ENCODE results near the gene RCSD1.

Gene RCSD1

DNA sequence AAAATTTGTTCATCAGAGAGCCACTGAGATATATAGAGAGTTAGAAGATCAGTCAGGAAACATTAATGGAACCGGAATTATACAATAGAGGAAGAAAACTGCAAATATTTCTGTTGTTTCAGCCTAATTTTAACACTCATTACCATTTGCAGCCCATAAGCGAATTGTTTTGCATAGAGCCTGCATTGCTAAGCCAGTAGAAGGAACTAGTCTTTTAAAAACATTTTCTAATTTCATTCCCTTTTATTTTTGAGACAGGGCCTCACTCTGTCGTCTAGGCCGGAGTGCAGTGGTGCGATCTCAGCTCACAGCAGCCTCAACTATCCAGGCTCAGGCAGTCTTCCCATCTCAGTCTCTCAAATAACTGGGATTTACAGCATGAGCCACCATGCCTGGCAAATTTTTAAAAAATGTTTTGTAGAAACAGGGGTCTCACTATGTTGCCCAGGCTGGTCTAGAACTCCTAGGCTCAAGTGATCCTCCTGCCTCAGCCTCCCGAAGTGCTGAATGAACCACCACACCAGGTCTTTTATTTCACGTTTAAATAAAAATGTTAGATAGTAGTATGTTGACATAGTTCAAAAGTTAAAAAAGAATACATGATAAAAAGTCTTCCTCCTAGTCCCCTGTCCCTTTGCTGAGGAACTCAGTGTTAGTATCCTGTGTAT lies 117.1 kb downstream of the RCSD1 start:
- no peak for DNase-seq (ENCODE audit: low read depth)

DNA sequence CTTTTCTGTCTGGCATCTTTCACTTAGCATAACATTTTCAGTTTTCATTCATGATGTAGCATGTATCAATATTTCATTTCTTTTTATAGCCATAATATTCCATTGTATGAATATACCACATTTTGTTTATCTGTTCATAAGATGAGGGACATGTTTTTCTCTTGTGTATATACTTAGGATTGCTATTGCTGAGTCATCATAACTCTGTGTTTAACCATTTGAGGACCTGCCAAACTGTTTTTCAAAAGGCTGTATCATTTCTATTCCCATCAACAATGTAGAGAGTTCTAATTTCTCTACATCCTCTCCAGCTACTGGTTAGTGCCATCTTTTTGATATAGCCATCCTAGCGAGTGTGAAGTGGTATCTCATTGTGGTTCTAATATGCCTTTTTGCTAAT lies 118.0 kb downstream of the RCSD1 start:
- DNase-seq (ENCODE audit: low read depth): no peak

DNA sequence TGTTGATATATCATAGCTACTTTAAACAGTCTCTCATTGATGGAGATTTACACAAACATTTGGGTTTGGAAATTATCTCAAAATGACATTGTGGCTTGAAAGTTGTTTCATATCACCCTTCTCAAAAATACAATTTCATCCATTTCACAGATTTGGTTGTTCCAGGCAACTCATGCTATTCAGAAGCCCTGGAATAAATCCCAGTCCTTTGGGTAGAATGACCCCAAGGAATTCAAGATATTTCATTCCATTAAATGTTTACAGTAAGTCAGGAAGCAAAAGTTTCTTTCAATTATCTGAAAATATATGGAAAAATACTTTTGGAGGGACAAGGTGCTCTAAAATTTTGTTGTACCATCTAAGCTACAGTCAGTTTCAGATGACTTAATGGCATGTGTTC lies 118.9 kb downstream of the RCSD1 start:
- no peak for DNase-seq (ENCODE audit: low read depth)

GRCh38 chr1:167749741-167750140 lies 119.7 kb downstream of the RCSD1 start:
- no peak for DNase-seq (ENCODE audit: low read depth)

GRCh38 chr1:167750641-167751040 lies 120.6 kb downstream of the RCSD1 start:
- DNase-seq (ENCODE audit: low read depth): no peak

DNA sequence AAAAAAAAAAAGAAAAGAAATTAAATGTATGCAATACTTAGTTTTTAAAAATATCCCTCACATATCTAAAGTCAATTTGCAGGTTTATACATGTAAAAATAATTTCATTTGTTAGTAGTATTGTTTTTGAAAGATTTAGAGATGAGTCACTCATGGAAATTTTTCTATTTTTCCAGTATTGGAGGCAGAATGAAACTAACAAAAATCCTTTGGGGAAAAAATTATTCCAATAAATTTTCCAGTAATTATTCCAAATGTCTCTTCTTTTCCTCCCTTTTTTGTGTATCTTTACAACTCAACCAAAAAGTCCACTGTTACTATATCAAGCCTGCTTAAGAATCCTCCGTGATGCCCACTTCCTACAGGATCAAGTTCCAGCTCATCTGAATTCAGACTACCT lies 121.6 kb downstream of the RCSD1 start:
- no peak for DNase-seq (ENCODE audit: low read depth)

- DNase-seq (ENCODE audit: low read depth): no peak
Observed at GRCh38 chr1:167752219-167752985, 122.4 kb downstream of the RCSD1 start.

DNA sequence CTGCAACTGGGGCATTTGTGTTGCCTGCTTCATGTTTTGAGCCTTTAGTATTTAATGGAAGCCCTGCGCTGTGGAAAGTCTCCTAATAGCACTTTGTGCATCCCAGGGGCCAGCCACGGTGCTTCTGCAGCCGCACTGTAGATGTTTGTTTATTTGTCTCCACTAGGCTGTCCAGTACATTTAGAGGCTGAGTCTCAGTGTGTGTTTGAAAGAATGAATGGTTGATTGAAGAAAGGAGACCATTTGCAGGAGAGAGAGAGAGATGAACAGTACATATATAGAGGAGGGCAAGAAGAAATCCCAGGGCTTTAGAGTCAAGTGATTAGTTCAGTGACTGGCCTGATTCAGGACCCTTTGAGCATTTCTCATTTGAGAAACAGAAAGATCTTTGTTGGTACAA lies 125.6 kb downstream of the RCSD1 start:
- no peak for DNase-seq (ENCODE audit: low read depth)
